ENCODE data around the gene CFAP141. TPM values are rescaled to one million over a fixed set of nuclear protein-coding genes. Genes with fewer than 3 reads are reported as not detected.
A peak's percentile ranks its signal among the peaks of the same experiment; 100 is the strongest.
"Not testable (repeated sequence)": the region's sequence is repeated elsewhere in the genome, so short reads cannot be mapped to it uniquely, and the experiment has no call there.

The CFAP141 gene
- total RNA-seq, result not detected in 2 replicates

DNA sequence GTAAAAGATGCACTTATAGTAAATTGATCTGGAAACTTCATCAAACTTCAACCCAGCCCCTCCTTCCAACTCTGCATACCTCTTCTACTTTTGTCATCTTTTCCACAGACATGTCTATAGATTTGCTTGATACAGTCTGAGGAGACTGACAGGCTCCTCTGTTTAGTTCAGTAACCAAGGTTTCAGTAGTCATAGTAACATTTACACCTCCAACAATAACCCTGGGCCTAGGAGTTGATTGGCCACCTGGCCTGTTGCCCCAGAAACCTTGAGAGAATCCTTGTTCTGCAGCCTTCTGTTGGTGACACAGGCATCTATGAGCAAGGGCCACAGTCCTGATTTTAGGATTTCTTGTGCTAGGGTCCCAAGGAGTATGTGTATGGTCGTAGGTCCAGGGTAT, at the start of gene CFAP141:
CFAP141 (minus strand) TSS at position 138 of the 400 bp plus-strand sequence; CDS start at position 112, 26 bp downstream.
- peak; percentile 27 to 64 for DNase-seq (ENCODE audit: low read depth in 2 of 2)

DNA sequence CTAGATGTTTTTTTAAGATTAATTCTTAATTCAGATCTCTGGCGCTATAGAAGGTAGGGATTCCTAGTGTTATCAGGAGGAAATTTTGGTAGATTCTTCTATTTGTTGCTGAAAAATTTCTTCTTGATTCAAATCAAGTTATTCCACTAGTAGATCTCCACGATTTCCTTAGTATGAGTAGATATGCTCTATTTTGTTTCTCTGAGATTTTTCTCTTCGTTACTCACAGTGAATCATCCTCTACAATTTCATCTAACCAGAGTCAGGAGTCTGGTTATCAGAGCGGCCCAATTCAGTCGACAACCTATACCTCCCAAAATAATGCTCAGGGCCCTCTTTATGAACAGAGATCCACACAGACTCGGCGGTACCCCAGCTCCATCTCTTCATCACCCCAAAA, 47.5 kb upstream of the CFAP141 start:
- no peak for DNase-seq (ENCODE audit: low read depth in 2 of 2)

DNA sequence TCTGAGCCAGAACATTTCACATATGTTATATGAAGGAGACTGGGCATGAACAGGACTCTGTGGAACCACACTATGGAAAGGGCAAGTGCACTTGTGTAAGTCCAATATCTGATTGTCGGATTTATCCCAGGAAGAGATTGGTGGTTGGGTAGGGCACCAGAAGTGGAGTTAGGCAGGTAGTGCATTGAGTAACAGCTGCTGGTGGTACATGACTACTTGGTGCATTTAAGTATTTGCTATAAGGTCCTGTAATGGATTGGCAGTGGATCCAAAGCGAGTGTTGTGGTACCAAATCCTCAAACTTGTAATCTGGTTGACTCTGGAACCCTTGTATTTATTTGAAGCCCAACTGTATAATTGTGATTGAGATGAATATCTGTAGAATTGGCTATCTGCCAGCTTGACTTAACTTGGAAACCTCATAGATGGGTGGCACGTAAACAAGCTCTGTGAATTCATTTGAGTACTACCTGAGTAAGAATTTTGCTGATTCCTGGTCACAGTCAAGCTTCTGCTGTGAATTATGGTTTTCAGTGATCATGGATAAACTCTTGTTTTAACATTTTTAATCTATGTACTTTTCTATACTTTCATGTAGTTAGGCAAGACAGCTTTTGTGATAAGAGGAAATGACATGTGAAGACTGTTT, 35.7 kb upstream of the CFAP141 start:
- DNase-seq (ENCODE audit: low read depth in 2 of 2), result peak; percentile 12 to 14

DNA sequence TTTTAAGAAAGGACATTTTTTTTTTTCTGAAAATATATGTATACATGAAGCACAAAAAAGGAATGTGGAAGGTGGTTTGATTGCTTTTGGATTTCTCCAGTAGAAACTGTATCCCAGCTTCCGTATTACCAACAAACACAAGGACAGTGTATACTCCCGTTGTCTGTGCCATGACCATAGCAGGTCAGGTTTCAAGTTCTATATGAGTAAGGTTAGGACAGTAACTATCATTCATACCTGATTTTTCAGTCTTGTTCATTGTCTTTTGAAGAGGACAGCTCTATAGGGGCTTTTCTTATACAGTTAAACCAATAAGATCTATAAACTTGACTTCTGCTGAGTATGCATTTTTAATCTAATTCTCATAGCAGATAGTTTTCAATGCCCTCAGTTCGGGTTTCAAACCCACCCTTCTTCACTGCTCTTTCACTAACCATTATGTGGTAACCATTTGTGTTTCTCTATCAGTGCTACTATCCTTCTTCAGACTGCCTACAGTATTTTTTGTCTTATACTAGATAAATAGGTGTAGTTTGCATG, 34.2 kb upstream of the CFAP141 start:
- no peak for DNase-seq (ENCODE audit: low read depth in 2 of 2)

DNA sequence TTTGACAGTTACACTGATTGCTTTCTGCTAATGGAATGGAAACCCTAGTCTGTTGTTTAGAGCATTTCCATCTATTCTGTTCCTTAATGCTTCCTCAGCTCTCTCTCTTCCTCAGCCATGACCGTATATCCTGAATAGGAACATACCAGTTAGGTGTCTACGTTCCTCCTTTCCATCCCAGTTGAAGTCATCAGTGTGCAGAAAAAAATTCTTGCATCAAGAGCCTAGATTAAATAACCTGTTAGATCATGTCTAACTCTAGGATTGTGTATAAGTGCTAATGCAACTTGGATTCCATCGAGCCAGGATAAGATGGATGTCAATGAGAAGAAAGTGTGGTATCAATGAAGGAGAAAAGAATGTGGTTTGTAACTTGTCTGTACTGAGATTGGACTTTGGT, 33.4 kb upstream of the CFAP141 start:
- no peak for DNase-seq (ENCODE audit: low read depth in 2 of 2)

DNA sequence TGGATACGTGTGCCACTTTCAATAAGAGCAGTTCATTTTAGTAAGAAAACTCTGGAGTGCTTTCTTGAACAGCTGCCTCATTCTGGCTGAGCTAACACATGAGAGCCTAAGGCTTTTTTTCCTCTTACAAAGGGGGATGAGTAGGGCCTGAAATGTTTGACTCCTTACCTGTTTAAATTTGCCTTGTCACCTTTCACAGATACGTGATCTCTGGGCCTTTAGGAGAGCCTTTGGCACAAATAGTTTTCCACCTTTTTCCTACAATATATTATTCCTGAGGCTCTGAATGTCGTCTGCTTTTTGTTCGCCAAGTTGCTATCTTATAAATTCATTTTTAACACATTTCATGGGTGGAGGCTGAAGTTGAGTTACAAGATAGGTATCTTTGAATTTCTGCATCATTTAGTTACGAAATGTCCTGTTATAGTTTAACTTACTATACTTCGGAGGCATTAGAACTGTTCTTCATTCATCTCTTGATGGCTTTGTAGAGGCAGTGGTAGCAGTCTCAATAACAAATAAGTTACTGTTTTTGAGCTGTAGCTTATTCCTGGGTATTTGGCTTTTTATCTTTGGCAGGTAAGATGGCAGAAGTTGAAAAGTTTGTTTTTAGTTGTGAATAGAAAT, 31.9 kb upstream of the CFAP141 start:
- DNase-seq (ENCODE audit: low read depth in 2 of 2), result no peak

DNA sequence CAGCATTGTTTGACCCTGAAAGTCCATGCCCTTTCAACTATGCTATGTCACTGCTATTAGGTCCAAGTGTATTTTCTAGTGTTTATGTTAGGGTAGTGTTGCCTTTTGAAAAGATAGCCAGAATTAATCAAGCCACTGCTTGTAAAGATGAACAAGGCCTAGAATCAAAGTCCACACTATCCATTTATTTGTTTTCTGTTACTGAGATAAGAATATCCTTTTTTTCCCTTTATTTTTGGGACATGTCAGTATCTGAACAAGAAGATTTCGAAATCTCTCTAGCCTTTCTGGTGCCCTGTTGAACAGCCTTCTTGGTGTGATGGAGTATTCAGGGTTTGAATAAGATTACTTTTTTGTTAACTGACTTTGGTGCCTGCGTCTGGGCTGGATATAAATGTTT, 31.3 kb upstream of the CFAP141 start:
- no peak for DNase-seq (ENCODE audit: low read depth in 2 of 2)

DNA sequence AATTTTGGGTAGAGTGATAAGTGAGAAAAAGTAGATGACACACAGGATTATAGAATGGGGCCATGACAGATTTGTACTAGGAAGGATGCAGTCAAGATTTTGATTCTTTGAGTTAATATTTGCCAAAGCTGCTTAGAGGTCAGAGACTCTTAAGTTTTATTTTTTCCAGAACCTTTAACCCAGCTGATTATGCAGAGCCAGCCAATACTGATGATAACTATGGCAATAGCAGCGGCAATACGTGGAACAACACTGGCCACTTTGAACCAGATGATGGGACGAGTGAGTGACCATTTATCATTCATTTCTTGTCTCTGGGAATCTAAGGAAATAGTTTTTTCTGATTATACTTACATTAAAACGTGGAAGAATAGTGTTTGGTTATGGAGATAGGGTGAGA, 30.7 kb upstream of the CFAP141 start:
- DNase-seq (ENCODE audit: low read depth in 2 of 2), result no peak

DNA sequence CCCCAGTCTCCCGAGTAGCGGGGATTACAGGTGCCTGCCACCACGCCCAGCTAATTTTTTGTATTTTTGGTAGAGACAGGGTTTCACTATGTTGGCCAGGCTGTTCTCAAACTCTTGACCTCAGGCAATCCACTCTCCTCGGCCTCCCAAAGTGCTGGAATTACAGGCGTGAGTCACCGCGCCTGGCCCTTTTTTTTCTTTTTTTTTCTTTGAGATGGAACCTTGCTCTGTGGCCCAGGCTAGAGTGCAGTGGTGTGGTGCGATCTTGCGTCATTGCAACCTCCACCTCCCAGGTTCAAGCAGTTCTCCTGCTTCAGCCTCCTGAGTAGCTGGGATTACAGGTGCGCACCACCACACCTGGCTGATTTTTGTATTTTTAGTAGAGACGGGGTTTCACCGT, 27.0 kb upstream of the CFAP141 start:
- DNase-seq (ENCODE audit: low read depth in 2 of 2), result not testable (repeated sequence)

DNA sequence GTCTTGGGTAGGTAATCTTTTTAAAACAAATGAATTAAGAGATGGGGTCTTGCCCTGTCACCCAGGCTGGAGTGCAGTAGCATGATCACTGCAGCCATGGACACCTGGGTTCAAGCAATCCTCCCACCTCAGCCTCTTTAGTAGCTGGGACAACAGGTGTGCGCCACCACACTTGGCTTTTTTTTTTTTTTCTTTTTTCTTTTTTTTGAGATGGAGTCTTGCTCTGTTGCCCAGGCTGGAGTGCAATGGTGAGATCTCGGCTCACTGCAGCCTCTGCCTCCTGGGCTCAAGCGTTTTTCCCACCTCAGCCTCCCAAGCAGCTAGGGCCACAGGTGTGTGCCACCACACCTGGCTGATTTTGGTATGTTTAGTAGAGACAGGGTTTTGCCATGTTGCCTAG, 25.0 kb upstream of the CFAP141 start:
- not testable (repeated sequence) for DNase-seq (ENCODE audit: low read depth in 2 of 2)

DNA sequence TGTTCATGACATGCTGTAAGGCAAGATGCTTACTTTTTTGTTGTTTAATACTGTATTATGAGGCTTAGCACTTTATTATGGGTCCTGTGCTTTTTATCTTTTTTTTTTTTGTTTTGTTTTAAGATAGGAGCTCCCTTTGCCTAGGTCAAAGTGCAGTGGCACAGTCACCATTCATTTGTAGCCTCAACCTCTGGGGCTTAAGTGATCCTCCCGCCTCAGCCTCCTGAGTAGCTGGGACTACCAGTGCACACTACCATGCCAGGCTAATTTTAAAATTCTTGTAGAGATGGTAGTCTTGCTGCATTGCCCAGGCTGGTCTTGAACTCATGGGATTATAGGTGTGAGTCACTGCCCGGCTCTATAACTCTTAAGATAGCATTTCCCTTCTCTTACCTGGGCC, 19.2 kb upstream of the CFAP141 start:
- DNase-seq (ENCODE audit: low read depth in 2 of 2), result no peak

DNA sequence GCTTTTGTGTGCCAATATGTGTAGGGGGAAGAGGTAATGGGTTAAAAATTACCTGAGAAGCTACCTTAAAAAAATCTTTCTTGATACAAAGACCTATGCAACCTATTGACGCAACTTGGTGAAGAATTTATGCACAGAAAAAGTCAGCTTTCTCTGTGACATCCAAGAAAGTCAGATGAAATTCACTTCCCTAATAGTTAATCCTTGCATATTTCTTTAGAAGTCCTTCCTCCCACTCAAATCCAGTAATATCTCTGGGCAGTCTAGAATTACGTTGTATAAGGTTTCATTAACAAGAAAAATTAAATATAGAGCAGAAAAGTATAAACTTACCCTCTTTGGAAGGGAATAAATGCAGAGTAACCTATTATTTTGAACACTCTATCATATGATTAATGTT, 17.5 kb upstream of the CFAP141 start:
- no peak for DNase-seq (ENCODE audit: low read depth in 2 of 2)

DNA sequence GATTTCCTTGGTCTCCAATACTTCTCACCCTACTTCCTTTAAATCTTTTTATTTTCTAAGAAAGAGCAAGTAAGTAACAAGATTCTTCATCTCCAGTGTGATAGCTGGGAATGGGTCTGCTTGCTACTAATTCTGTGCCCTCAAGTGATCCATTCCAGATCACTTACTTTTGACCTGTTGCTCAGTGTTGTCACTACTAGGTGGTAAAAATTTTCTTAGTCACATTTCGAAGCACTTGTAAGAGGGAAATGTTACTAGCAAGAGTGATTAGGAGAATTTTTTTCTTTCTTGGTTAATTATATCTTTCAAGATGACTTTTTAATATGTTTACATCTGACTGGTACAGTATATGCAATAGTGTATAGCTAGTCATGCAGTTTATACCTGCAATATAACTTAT, 16.8 kb upstream of the CFAP141 start:
- no peak for DNase-seq (ENCODE audit: low read depth in 2 of 2)

DNA sequence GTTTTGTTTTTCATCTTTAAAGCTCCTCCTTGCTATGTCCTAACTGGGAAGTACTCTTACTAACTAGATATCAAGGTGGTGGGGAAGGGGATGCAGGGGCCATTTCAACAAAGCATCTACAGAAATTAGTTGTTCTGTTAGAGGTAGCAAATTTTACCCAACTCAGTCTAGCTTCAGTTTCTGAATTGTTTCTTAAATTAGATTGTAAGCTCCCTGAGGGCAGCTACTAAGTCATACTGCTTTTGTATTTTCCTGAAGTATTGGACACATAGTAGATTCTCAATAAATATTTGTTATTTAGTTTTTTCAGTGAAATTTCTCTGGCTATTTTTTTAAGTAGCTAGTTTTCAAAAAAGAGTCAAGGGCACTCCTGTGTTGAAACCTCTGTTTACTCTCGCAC, 16.4 kb upstream of the CFAP141 start:
- no peak for DNase-seq (ENCODE audit: low read depth in 2 of 2)

DNA sequence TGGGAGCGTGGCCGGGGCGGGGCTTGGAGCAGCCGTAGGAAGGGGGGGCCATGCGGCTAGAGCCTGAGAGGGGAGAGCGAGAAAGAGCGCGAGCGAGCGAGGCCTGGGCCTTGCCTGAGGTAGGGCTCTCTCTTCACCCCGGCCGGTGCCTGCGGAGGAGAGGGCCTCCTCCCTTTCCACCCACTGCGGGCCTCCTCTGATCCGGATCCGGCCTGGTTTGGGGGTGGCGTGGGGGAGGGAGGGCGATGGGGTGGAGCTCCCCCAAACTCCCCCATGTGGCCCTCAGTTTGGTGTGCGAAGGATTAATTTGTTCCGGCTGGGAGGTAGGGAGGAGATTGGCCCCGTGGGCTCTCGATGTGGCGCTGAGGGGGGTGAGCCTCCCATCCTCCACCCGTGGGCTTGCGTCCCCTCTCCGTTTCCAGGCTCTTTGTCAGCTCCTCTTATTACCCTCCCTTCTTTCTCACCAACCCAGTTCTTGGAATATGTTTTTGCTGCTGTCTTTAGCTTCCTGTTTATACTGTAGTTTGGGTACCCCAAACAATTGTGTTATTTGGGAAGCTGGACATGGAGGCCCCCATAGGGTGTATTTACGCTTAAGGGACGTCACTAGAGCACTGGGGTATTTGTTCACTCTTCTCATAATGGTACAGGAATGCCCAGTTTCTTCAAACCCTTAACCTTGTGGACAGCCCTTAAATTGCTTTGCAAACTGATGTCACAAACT, 15.3 kb upstream of the CFAP141 start:
- DNase-seq (ENCODE audit: low read depth in 2 of 2), result peak; percentile 60

DNA sequence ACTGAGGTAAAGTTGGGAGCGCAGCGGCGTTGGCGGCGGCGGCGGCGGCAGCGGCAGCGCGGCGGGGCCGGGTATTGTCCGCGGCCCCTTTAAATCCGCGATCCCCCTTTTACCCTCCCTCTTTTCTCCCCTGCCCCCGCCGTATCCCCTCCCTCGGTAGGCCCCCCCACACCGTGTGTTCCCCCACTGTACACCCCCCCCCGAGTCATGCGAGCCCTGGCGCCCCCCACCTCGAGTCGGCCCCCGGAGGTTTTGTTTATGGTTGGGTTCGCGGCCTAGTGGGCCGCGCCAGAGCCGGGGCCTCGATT, 14.8 kb upstream of the CFAP141 start:
- no peak for DNase-seq (ENCODE audit: low read depth in 2 of 2)

DNA sequence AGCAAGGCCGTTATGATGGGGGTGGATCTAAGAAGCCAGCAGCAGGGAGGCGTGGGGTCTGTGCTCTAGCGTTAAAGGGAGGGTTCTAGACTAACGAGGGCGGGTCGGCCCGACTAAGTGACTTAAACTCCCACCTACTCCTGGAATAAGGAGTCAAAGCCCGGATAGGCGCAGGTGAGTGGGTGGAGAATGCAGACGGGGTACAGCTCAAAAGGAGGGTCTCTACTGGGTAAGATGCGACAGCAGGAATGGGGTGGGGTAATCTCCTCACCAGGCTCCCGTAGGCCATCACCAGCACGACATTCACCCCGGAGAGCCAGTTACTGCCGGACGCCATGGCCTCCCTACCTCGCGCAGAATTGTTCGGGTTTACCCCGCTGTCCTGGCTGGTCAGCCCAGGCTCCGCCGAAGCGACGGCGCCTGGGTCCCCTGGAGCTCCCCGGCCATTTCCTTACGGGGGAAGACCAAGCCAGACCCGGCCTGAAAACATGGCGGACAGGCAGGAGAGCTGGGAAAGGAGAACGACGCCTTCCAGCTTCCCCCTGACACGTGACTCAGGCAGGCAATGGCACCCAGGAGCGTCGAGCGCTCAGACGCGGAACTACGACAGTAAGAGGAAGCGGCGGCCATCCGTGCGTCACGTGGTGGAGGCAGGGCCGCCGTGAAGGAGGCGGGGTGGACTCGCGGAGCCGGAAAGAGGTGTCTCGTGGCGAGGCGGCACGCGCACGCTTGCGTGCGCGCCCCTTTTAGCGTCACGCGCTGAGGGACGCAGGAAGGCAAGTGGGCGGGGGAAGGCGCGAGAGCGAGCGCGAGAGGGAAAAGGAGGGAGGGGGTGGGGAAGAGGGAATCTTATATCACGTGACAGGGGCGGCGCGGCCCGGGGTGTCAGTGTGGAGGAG, 14.2 kb upstream of the CFAP141 start, which contains the start of gene UBAP2L:
UBAP2L (plus strand) TSS at position 885 of the 899 bp plus-strand sequence. CDS start 4,169 bp downstream, outside the sequence.
- peak; percentile 100 for DNase-seq (ENCODE audit: low read depth in 2 of 2)

DNA sequence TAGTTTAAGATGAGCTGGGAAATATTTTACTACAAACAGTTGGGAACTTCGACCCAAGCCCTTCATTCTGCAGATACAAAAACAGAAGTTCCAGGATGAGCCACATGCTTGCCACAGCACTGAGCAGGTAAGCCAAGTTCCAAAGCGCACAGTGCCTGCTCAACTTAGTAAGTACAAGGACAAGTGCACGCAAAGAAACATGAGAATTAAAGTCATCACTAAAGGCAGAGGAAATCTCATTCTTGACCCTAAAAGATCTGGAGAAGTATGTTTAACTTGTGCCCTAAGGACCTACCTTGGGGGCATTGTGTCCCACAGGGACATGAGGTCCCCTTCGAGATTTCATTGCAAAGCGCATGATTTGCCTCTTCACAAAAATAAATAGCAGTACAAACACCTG, 13.4 kb upstream of the CFAP141 start:
- peak; percentile 36 to 51 for DNase-seq (ENCODE audit: low read depth in 2 of 2)

DNA sequence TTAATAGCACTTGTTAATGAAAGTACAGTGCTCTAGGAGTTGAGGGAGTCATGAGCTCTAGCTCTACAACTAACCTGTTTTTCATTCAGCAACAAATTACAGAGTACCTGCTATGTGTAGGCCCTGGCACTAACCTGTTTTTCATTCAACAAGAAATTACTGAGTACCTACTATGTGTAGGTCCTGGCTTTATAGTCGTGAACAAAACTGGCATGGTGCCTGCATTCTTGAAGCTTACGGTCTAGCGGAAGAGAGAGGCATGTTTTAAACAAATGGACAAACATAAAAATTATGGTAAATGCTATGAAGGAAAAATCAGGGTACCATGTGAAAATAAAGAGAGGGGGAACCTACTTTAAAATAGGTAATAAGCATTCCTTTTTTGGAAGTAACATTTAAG, 12.4 kb upstream of the CFAP141 start:
- DNase-seq (ENCODE audit: low read depth in 2 of 2), result no peak

DNA sequence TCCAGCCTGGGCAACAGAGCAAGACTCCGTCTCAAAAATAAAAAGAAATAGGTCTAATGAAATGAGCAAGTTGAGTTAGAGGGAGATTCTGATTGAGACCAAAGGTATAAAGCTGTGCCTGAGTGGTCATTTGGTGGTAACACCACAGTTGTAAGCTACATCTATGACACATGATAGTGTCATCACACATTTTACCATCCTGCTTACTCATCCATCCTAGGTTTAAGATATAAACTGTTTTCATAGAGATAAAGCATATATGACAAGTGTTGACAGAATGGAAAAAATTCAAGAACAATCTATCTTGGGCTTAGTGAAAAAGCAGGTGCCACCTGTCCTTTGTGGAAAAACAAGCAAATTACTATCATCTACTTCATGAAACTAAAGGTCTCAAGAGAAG, 7.1 kb upstream of the CFAP141 start:
- DNase-seq (ENCODE audit: low read depth in 2 of 2), result peak in 1 of 2 donors; percentile 31

DNA sequence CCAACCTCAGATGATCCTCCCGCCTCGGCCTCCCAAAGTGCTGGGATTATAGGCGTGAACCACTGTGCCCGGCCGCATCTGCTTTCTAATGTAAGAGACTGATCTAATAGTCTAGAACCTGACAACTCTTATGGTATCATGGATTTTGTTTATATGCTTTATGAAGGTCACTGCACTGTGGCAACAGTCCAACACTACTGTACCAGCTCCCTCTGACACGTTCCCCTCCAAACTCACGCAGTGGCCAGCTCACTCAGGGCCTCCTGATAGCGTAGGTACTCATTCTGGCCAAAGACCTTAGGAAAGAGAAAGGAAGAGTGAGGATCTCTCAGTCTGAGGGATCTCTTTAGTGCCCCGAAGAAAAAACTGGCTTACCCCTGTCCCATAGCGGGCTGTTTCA, 6.0 kb upstream of the CFAP141 start:
- DNase-seq (ENCODE audit: low read depth in 2 of 2), result no peak

Data from lung microvascular endothelial cell (primary cell).